ENCODE results near the gene ANKDD1B. TPM values are rescaled to one million over a fixed set of nuclear protein-coding genes. Genes with fewer than 3 reads are reported as not detected.

Gene ANKDD1B
- total RNA-seq, 1 experiment from 2014 or later = 0.84 TPM

DNA sequence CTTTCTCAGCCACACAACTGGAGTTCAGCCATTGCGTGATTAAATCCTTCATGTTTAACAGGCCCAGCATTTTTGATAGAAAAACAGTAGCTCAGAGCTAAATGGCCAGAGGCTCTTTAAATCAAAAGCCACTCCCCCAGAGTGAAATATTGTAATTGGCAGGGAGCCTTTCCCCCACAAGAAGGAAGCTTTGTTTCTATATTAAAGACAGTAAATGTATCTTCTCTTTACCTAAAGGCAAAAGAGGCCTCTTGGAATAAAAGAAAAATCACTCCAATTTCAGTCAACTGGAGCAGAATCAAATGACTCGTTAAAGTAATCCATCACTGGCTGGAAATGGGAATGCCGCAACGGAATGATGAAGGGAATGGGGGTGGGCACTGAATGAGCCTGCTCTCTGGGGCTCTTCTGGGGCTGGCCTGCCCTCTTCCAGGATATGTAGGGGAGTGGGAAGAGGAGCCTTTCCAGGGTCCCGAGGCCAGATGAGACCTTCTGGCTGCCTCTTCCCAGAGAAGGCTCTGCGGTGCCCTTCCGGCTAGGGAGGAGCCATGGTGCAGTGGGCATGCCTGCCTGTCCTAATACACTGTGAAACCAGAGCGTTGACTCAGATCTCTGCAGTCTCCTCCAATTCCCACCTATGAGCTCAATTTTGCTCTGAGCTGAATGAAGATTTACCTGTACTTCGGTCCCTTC, 45.2 kb downstream of the ANKDD1B start:
- no peaks in the 10 kb centered on the region for H4K20me1 ChIP-seq (ENCODE audit: insufficient read depth)
- H3K9me3 ChIP-seq (ENCODE audit: control insufficient read depth in 1 of 2, insufficient read depth in 1 of 2, low read depth in 1 of 2, low read length in 2 of 2) = no peaks in the 10 kb centered on the region
- H3K4me2 ChIP-seq (ENCODE audit: low read length) = no peak overlapping the region
- H3K9ac ChIP-seq (ENCODE audit: low read length) = no peak overlapping the region
- ATAC-seq (no peak), DNase-seq (ENCODE audit: low read depth, low spot score) (no peak)
- CTCF ChIA-PET = no interaction called here
- H3K9me2 ChIP-seq (ENCODE audit: insufficient read depth) = no peaks in the 10 kb centered on the region
- no peaks in the 10 kb centered on the region for H3K27me3 ChIP-seq (ENCODE audit: insufficient read depth, low read length)
- TF ChIP-seq CTCF (IDR thresholded peaks at IDR 0.05 in 2 of 3, conservative IDR thresholded peaks at IDR 0.05 in 1 of 3; ENCODE audit: borderline replicate concordance in 1 of 3, insufficient read depth in 1 of 3, low read depth in 2 of 3, low read length in 2 of 3) (no peak), FOSL1 (IDR thresholded peaks at IDR 0.05; ENCODE audit: low read depth) (no peak), JUND (IDR thresholded peaks at IDR 0.05) (no peak), POLR2AphosphoS5 (IDR thresholded peaks at IDR 0.05; ENCODE audit: low read depth, low read length) (no peak), YY1 (IDR thresholded peaks at IDR 0.05; ENCODE audit: extremely low read depth, insufficient replicate concordance, low read depth, low read length) (no peak), RAD21 (IDR thresholded peaks at IDR 0.05; ENCODE audit: low read depth) (no peak), SRF (IDR thresholded peaks at IDR 0.05; ENCODE audit: low read depth) (no peak), EZH2phosphoT487 (IDR thresholded peaks at IDR 0.05; ENCODE audit: borderline replicate concordance) (no peak), ELF1 (IDR thresholded peaks at IDR 0.05; ENCODE audit: borderline replicate concordance, low read depth) (no peak), SP1 (IDR thresholded peaks at IDR 0.05; ENCODE audit: low read depth) (no peak)
- TF ChIP-seq, protein P1, sequence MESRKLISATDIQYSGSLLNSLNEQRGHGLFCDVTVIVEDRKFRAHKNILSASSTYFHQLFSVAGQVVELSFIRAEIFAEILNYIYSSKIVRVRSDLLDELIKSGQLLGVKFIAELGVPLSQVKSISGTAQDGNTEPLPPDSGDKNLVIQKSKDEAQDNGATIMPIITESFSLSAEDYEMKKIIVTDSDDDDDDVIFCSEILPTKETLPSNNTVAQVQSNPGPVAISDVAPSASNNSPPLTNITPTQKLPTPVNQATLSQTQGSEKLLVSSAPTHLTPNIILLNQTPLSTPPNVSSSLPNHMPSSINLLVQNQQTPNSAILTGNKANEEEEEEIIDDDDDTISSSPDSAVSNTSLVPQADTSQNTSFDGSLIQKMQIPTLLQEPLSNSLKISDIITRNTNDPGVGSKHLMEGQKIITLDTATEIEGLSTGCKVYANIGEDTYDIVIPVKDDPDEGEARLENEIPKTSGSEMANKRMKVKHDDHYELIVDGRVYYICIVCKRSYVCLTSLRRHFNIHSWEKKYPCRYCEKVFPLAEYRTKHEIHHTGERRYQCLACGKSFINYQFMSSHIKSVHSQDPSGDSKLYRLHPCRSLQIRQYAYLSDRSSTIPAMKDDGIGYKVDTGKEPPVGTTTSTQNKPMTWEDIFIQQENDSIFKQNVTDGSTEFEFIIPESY (IDR thresholded peaks at IDR 0.05; ENCODE audit: extremely low read depth, insufficient replicate concordance, low read length) = no peak
- TF ChIP-seq, protein P2, sequence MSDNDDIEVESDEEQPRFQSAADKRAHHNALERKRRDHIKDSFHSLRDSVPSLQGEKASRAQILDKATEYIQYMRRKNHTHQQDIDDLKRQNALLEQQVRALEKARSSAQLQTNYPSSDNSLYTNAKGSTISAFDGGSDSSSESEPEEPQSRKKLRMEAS (IDR thresholded peaks at IDR 0.05) = no peak
- no peak overlapping the region for H2AFZ ChIP-seq (ENCODE audit: low read depth, low read length, poor library complexity, severe bottlenecking)
- no peaks in the 10 kb centered on the region for H3K79me2 ChIP-seq (ENCODE audit: insufficient read depth, low read length)
- H3K4me3 ChIP-seq (replicated peaks in 1 of 2; ENCODE audit: low read depth in 1 of 2, low read length in 2 of 2) = no peak overlapping the region
- BruUV-seq (replicated peaks) = no TSS peak
- RAD21 ChIA-PET (ENCODE audit: low non-redundant PET in 1 of 2, low total read pairs in 2 of 2, uncharacterized antibody in 2 of 2, unreplicated experiment in 2 of 2) = no interaction called here
- H3K36me3 ChIP-seq (ENCODE audit: control insufficient read depth in 1 of 2, insufficient read depth in 2 of 2, low read length in 2 of 2) = no peaks in the 10 kb centered on the region
- intact Hi-C loops (cut with micrococcal nuclease) = no loop called here
- POLR2A ChIA-PET = no interaction called here
- no peaks in the 10 kb centered on the region for H3K4me1 ChIP-seq (ENCODE audit: control insufficient read depth in 1 of 2, insufficient read depth in 2 of 2, low read length in 2 of 2)
- no peak overlapping the region for H3K27ac ChIP-seq (ENCODE audit: low read depth, low read length)

Data from HCT116 (cell line).